Heart left ventricle (tissue), 16 donors: ENCODE results near the gene FSTL4. TPM values are rescaled to one million over a fixed set of nuclear protein-coding genes. Genes with fewer than 3 reads are reported as not detected.
"Not testable (repeated sequence)": the region's sequence is repeated elsewhere in the genome, so short reads cannot be mapped to it uniquely, and the experiment has no call there.

Source experiments
- ATAC-seq, 4 donors: fragments of 200-7000 bp; cut with Tn5 transposase; one replicate each; pipeline ENCODE4 v1.9.1; 2020 to 2022; ENCODE audit warnings: moderate library complexity in 4 of 4, mild to moderate bottlenecking in 3 of 4, moderate number of reproducible peaks in 1 of 4
- DNase-seq, 5 donors: peaks; one replicate each; pipeline ENCODE4 v3.0.0-alpha.2; 2020
- H3K27ac ChIP-seq, 12 donors: fragments of 200-600 bp; sonication (generic) in 4 of 12; one replicate each; pipeline versions ENCODE4 v1.5.0 to v1.8.0; 2016 to 2022; ENCODE audit warnings: mild to moderate bottlenecking in 2 of 12
- H3K27me3 ChIP-seq, 9 donors: fragments of 200-600 bp; sonication (generic) in 2 of 9; one replicate each; pipeline versions ENCODE4 v1.5.1 to v1.8.0; 2016 to 2022; ENCODE audit warnings: mild to moderate bottlenecking in 3 of 9
- H3K36me3 ChIP-seq, 9 donors: fragments of 200-600 bp; sonication (generic) in 2 of 9; one replicate each; pipeline versions ENCODE4 v1.5.0 to v1.8.0; 2018 to 2022; ENCODE audit warnings: mild to moderate bottlenecking in 2 of 9
- H3K4me1 ChIP-seq, 12 donors: fragments of 200-600 bp; sonication (generic) in 4 of 12; one replicate each; pipeline versions ENCODE4 v1.5.0 to v1.8.0; 2016 to 2022; ENCODE audit warnings: mild to moderate bottlenecking in 3 of 12
- H3K4me3 ChIP-seq, 12 donors: fragments of 200-600 bp; sonication (generic) in 4 of 12; one replicate each; pipeline versions ENCODE4 v1.5.0 to v1.8.0; 2017 to 2022; ENCODE audit warnings: mild to moderate bottlenecking in 9 of 12, moderate library complexity in 4 of 12
- H3K9me3 ChIP-seq, 12 donors: fragments of 200-600 bp; sonication (generic) in 4 of 12; one replicate each; pipeline versions ENCODE4 v1.5.0 to v1.8.0; 2016 to 2022; ENCODE audit warnings: mild to moderate bottlenecking in 1 of 12
- POLR2A ChIP-seq, 2 donors: fragments of 450-650 bp; IDR thresholded peaks; one replicate each; pipeline ENCODE4 v1.6.1; 2017; ENCODE audit warnings: antibody characterized with exemption in 2 of 2, mild to moderate bottlenecking in 2 of 2, moderate library complexity in 2 of 2
- WGBS, 4 donors: extraction: QIAGEN DNeasy Blood & Tissue Kit in 2 of 4; methylation state at CpG; one replicate each; pipeline versions ENCODE4 v1.1.5 to v1.1.7; 2013 to 2018; 5-methylcytosine and 5-hydroxymethylcytosine counted together
- intact Hi-C, 10 donors: fragments of 100-400 bp; cut with DNase I; formaldehyde crosslinking; loops; one replicate each; pipeline versions ENCODE4 v1.11.1 to v1.14.2; 2022
- polyA plus RNA-seq, 2 donors: library from polyadenylated mRNA; stranded (reverse); fragments of 200-250 nt; gene quantifications; one replicate each; pipeline ENCODE4 v1.2.3, GENCODE V29; 2013
- total RNA-seq, 9 donors: library from RNA; depleted of rRNA in 2 of 9; stranded (reverse); fragments of >200 nt in 2 of 9; fragmentation: NEBNext Ultra II Directional in 3 of 9; extraction: Animal tissue kit (Norgen Biotek cat#: 25700) in 3 of 9; gene quantifications; one replicate each; pipeline versions ENCODE4 v1.1.0 to v1.2.4, GENCODE V29; 2016 to 2023
- TF ChIP-seq, protein P1 (sequence below), 12 donors: fragments of 200-600 bp; sonication (generic) in 4 of 12; IDR thresholded peaks; one replicate each; pipeline versions ENCODE4 v1.5.0 to v1.8.0; 2018 to 2022; ENCODE audit warnings: antibody characterized with exemption in 12 of 12, mild to moderate bottlenecking in 5 of 12
- donor health status: ischemic (EF 13 %, LVEDD 7.1; RV severe dilation, severe dysfunction).
- donor health status: healthy with polysubstance abuse.
- donor health status: DM: no; HTN: yes; CAD: no.
- donor health status: DM: no; HTN: no; CAD: no.
- donor health status: ischemic (EF 25% LVEDD 6.9; RV normal size, moderate dysfunction).
- donor health status: ischemic (EF 25% LVEDD 5.7; RV mildly dilated, moderate dysfunction).
- donor health status: healthy.
- donor health status: DM: yes; HTN: yes; CAD: no.
- donor health status: ischemic (EF 35%, LVEDD 5.7; RV mildly dilated, moderate dysfunction).
- donor health status: nonischemic (EF 11% LVEDD 7.7; RV severe dilation, severe dysfunction).
- donor health status: DM: yes; HTN: yes; CAD: no.
- donor health status: PGD.
- donor health status: ischemic (EF 29% LVEDD 5.4; RV normal size, mild dysfunction).
- donor health status: nonischemic (EF 23%, LVEDD 6.1; RV moderate dilation, normal function).

FSTL4 gene
- total and polyA plus RNA-seq, 11 donors, result 0.01 to 0.39 (median 0.17) TPM; not detected in 6

DNA sequence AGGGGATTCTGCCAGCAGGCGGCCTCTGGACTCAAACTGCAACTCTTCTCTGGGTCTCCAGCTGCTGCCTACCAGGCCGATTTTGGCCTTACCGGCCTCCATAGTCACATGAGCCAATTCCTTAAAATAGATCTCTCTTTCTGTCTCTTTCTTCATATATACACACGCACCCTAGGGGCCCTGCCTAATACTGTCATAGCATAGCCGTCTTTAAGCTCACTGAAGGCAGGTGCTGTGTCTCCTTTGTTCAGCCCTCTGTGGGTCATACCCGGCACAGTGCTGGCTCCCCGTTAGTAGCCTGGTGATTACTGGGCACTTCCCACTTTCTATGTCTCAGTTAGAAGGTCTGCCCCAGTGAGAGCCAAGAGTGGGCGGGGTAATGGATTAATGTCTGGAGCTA is 419.6 kb downstream of the FSTL4 start:
- no peaks in the 10 kb centered on the region for H3K4me1 ChIP-seq
- ATAC-seq, result no peak
- peaks cover 0 to 8% (median 0%) of the 10 kb centered on the region in 9 donors for H3K27me3 ChIP-seq
- 85 to 90% (median 86%) methylated on average over 8 of the region's 8 CpGs for WGBS, 4 donors
- intact Hi-C loops, result no loop called here
- H3K4me3 ChIP-seq, result no peak overlapping the region
- H3K36me3 ChIP-seq, result no peaks in the 10 kb centered on the region
- H3K27ac ChIP-seq, result no peak overlapping the region
- TF ChIP-seq, protein P1, sequence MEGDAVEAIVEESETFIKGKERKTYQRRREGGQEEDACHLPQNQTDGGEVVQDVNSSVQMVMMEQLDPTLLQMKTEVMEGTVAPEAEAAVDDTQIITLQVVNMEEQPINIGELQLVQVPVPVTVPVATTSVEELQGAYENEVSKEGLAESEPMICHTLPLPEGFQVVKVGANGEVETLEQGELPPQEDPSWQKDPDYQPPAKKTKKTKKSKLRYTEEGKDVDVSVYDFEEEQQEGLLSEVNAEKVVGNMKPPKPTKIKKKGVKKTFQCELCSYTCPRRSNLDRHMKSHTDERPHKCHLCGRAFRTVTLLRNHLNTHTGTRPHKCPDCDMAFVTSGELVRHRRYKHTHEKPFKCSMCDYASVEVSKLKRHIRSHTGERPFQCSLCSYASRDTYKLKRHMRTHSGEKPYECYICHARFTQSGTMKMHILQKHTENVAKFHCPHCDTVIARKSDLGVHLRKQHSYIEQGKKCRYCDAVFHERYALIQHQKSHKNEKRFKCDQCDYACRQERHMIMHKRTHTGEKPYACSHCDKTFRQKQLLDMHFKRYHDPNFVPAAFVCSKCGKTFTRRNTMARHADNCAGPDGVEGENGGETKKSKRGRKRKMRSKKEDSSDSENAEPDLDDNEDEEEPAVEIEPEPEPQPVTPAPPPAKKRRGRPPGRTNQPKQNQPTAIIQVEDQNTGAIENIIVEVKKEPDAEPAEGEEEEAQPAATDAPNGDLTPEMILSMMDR (IDR thresholded peaks at IDR 0.05), result no peak
- TF ChIP-seq POLR2A (IDR thresholded peaks at IDR 0.05), result no peak
- H3K9me3 ChIP-seq, result no peaks in the 10 kb centered on the region
- DNase-seq, result no peak

DNA sequence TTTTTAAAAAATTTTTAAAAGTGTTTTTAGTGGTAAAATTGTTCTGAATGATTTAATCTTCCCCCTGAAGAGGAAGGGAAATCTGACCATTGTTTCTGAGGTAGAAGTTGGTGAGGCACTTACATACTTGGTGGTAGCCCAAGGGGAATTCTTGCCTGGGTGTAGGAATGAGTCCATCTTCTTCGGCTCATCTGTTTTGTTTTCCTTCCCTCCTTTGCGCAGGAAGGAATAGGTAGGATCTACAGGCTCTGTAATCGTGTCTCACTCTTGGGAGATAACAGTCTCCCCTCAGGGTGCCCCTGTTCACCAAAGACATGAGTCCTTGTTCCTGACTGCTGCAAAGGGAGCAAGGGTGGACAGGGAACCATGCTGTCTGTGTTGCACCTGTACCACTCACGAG is 422.5 kb downstream of the FSTL4 start:
- Histone ChIP-seq H3K4me3 (no peak overlapping the region), H3K4me1 (no peaks in the 10 kb centered on the region), H3K9me3 (no peaks in the 10 kb centered on the region), H3K27me3 (peaks cover 0 to 7% (median 0%) of the 10 kb centered on the region in 9 donors), H3K36me3 (no peaks in the 10 kb centered on the region), H3K27ac (no peak overlapping the region)
- ATAC-seq (no peak), DNase-seq (no peak)
- 68 to 77% (median 73%) methylated on average over 4 of the region's 4 CpGs for WGBS, 4 donors
- no peak for TF ChIP-seq POLR2A (IDR thresholded peaks at IDR 0.05)
- TF ChIP-seq, protein P1 (IDR thresholded peaks at IDR 0.05), result no peak
- intact Hi-C loops, result no loop called here

DNA sequence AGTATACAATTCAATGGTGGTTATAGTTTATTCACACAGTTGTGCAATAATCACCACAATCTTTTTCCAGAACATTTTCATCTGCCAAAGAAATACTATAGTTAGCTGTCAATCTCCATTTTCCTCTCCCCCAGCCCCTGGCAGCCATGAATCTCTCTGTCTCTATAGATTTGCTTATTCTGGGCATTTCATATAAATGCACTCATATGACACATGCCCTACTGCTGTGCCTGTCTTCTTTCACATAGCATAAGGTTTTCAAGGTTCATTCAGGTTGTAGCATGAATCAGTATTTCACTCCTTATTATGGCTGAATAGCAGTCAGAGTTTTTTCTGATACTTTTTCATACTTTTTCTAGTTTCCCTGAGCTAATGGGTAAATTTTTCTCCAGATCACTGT is 432.9 kb downstream of the FSTL4 start:
- Histone ChIP-seq H3K4me1 (no peaks in the 10 kb centered on the region), H3K27me3 (no peaks in the 10 kb centered on the region), H3K4me3 (no peak overlapping the region), H3K9me3 (no peaks in the 10 kb centered on the region), H3K36me3 (no peaks in the 10 kb centered on the region), H3K27ac (no peak overlapping the region)
- ATAC-seq (no peak), DNase-seq (no peak)
- intact Hi-C loops, result no loop called here
- TF ChIP-seq, protein P1 (IDR thresholded peaks at IDR 0.05), result no peak
- TF ChIP-seq POLR2A (IDR thresholded peaks at IDR 0.05), result no peak

DNA sequence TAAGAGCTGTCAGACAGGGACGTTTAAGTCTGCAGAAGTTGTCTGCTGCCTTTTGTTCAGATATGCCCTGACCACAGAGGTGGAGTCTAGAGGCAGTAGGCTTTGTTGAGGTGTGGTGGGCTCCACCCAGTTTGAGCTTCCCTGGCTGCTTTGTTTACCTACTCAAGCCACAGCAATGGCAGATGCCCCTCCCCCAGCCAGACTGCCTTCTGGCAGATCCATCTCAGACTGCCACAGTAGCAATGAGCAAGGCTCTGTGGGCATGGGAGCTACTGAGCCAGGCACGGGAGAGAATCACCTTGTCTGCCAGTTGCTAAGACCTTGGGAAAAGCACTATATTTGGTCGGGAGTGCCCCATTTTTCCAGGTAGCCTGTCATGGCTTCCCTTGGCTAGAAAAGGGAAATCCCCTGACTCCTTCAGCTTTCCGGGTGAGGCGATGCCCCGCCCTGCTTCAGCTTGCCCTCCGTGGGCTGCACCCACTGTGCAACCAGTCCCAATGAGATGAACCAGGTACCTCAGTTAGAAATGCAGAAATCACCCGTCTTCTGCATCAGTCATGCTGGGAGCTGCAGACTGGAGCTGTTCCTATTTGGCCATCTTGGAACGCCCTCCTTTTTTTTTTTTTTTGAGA is 441.5 kb downstream of the FSTL4 start:
- H3K4me3 ChIP-seq, DNase-seq: not testable (repeated sequence)
- 72 to 77% (median 76%) methylated on average over 9 of the region's 9 CpGs for WGBS, 4 donors

DNA sequence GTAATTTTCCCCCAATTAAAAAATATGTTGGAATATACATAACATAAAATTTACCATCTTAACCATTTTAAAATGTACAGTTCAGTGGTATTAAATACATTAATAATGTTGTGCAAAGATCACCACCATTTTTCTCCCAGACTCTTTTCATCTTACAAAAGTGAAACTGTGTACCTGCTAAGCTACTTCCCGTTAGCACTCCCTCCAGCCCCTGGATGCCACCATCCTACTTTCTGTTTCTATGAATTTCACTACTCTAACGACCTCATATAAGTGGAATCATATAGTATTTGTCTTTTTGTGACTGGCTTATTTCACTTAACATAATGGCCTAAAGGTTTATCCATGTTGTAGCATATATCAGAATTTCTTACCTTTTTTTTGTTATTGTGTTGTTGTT is 447.6 kb downstream of the FSTL4 start:
- DNase-seq, result no peak
- WGBS, 4 donors, result 56 to 64% (median 60%) methylated on average over 2 of the region's 2 CpGs
- Histone ChIP-seq H3K27me3 (no peaks in the 10 kb centered on the region), H3K36me3 (no peaks in the 10 kb centered on the region), H3K4me1 (no peaks in the 10 kb centered on the region), H3K4me3 (no peak overlapping the region), H3K27ac (no peak overlapping the region), H3K9me3 (peaks cover 0 to 5% (median 0%) of the 10 kb centered on the region in 12 donors)
- intact Hi-C loops, result no loop called here
- no peak for ATAC-seq
- TF ChIP-seq POLR2A (IDR thresholded peaks at IDR 0.05), result no peak
- TF ChIP-seq, protein P1 (IDR thresholded peaks at IDR 0.05), result no peak

More for the DNA sequence above, 441.5 kb downstream of the FSTL4 start:
- H3K9me3 ChIP-seq, ATAC-seq, H3K4me1 ChIP-seq, H3K36me3 ChIP-seq, H3K27me3 ChIP-seq, H3K27ac ChIP-seq, intact Hi-C loops: not testable (repeated sequence)
